Fibroblast of lung (primary cell): ENCODE results near the gene DSG1. TPM values are rescaled to one million over a fixed set of nuclear protein-coding genes. Genes with fewer than 3 reads are reported as not detected.

Experiments
- DNase-seq, 2 donors: peaks; one replicate each; pipeline versions ENCODE4 v3.0.0 to v3.0.0-alpha.2; 2010; ENCODE audit warnings: low read depth in 2 of 2
- H2AFZ ChIP-seq: 2 replicates; pipeline ENCODE4 v1.5.1; 2012; ENCODE audit warnings: low read length, control low read depth, inconsistent platforms
- H3K27ac ChIP-seq: 2 replicates; pipeline ENCODE4 v1.5.1; 2011; ENCODE audit warnings: low read length, control low read depth; ENCODE audit not compliant: insufficient read depth
- H3K27me3 ChIP-seq: 2 replicates; pipeline ENCODE4 v1.5.1; 2011; ENCODE audit warnings: mild to moderate bottlenecking, low read length; ENCODE audit not compliant: control insufficient read depth, insufficient read depth
- H3K36me3 ChIP-seq: 2 replicates; pipeline ENCODE4 v1.5.1; 2011; ENCODE audit warnings: low read length; ENCODE audit not compliant: control insufficient read depth, insufficient read depth
- H3K4me1 ChIP-seq: 2 replicates; pipeline ENCODE4 v1.5.1; 2011; ENCODE audit warnings: low read length; ENCODE audit not compliant: control insufficient read depth, insufficient read depth; ENCODE audit errors: extremely low read depth
- H3K4me2 ChIP-seq: 2 replicates; pipeline ENCODE4 v1.5.1; 2011; ENCODE audit warnings: low read length, control low read depth; ENCODE audit not compliant: insufficient read depth; ENCODE audit errors: extremely low read depth
- H3K4me3 ChIP-seq, 4 experiments: fragments of 200-600 bp in 1 of 4; sonication (generic) in 1 of 4; replicated peaks in 1 of 4; 2 replicates each; pipeline ENCODE4 v1.5.1; 2011 to 2016; ENCODE audit warnings: low read length in 4 of 4, low read depth in 3 of 4, mild to moderate bottlenecking in 3 of 4, control low read depth in 2 of 4, inconsistent platforms in 1 of 4, mixed read lengths in 1 of 4; ENCODE audit not compliant: insufficient read depth in 1 of 4; ENCODE audit errors: control extremely low read depth in 1 of 4
- H3K79me2 ChIP-seq: 2 replicates; pipeline ENCODE4 v1.5.1; 2012; ENCODE audit warnings: mild to moderate bottlenecking, low read length, inconsistent platforms; ENCODE audit not compliant: control insufficient read depth, insufficient read depth
- H3K9ac ChIP-seq: 2 replicates; pipeline ENCODE4 v1.5.1; 2011; ENCODE audit warnings: mild to moderate bottlenecking, low read length, control low read depth; ENCODE audit not compliant: insufficient read depth
- H3K9me3 ChIP-seq: 2 replicates; pipeline ENCODE4 v1.5.1; 2012; ENCODE audit warnings: low read depth, low read length; ENCODE audit not compliant: control insufficient read depth, insufficient read depth
- H4K20me1 ChIP-seq: 2 replicates; pipeline ENCODE4 v1.5.1; 2011; ENCODE audit warnings: low read length; ENCODE audit not compliant: control insufficient read depth, insufficient read depth; ENCODE audit errors: extremely low read depth
- CTCF ChIP-seq, 2 donors: IDR thresholded peaks in 1 of 2; conservative IDR thresholded peaks in 1 of 2; 1 replicate in 1 of 2; 2 replicates in 1 of 2; pipeline ENCODE4 v1.5.1; 2011 to 2012; ENCODE audit warnings: low read length in 2 of 2, control low read depth in 1 of 2, inconsistent platforms in 1 of 2, low read depth in 1 of 2, mild to moderate bottlenecking in 1 of 2
- EZH2 ChIP-seq: IDR thresholded peaks from 2 replicates; pipeline ENCODE4 v1.5.1; 2012; ENCODE audit warnings: low read length, control low read depth, mild to moderate bottlenecking; ENCODE audit errors: missing control alignments
- polyA plus RNA-seq, 2 donors: library from polyadenylated mRNA; depleted of rRNA in 1 of 2; stranded (reverse) in 1 of 2; unstranded in 1 of 2; fragments of >200 nt; gene quantifications; 2 replicates each; pipeline ENCODE4 v1.2.1, GENCODE V29; 2011 to 2012; ENCODE audit warnings: missing spikeins in 1 of 2
- total RNA-seq: library from RNA; depleted of rRNA; stranded (reverse); fragments of >200 nt; gene quantifications from 2 replicates; pipeline ENCODE4 v1.2.1, GENCODE V29; 2014

Gene DSG1
- total and polyA plus RNA-seq, 2 donors (not counting 1 experiment from before 2014, with no cell fraction given): not detected

DNA sequence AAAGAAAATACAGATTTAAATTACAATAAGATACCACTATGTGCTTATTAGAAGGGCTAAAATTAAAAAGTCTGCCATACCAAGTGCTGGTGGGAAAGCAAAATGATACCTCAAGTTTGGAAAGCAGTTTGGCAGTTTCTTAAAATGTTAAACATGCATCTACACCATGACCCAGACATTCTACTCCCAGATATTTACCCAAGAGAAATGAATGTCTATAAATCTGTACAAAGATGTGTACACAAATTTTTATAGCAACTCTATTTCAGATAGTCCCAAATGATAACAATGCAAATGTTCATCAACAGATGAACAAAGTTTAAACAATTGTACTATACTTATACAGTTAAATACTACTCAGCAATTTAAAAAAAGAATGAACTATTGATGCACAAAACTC is 51.5 kb downstream of the DSG1 start:
- no peaks in the 10 kb centered on the region for H3K9me3 ChIP-seq
- DNase-seq: no peak
- H4K20me1 ChIP-seq: no peaks in the 10 kb centered on the region
- H3K4me2 ChIP-seq: no peak overlapping the region
- H3K36me3 ChIP-seq: no peaks in the 10 kb centered on the region
- TF ChIP-seq EZH2 (no peak), CTCF (conservative IDR thresholded peaks at IDR 0.05 in 1 of 2, IDR thresholded peaks at IDR 0.05 in 1 of 2; ENCODE audit: low read depth in 1 of 2, low read length in 2 of 2) (no peak)
- H3K4me3 ChIP-seq: no peak overlapping the region
- H3K27ac ChIP-seq: no peak overlapping the region
- no peak overlapping the region for H2AFZ ChIP-seq
- no peak overlapping the region for H3K9ac ChIP-seq
- no peaks in the 10 kb centered on the region for H3K4me1 ChIP-seq
- no peaks in the 10 kb centered on the region for H3K79me2 ChIP-seq
- no peaks in the 10 kb centered on the region for H3K27me3 ChIP-seq

DNA sequence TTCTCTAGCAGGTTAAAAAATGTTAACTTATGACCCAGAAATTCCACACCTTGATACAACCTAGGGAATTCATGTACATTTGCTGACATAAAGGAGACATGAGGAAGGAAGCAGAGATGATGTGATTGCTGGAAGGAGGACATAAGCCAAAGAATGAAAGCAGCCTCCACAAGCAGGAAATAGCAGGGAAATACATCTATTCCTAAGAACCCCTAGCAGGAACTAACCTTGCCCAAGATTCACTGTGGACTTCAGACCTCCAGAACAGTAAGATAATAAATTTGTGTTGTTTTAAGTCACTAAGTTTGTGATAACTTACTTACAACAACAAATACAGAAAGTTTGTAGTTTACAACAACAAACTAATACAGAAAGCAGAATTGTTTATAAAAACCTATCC is 54.0 kb downstream of the DSG1 start:
- H3K9me3 ChIP-seq: no peaks in the 10 kb centered on the region
- TF ChIP-seq CTCF (conservative IDR thresholded peaks at IDR 0.05 in 1 of 2, IDR thresholded peaks at IDR 0.05 in 1 of 2; ENCODE audit: low read depth in 1 of 2, low read length in 2 of 2) (no peak), EZH2 (no peak)

GRCh38 chr18:31373641-31374040 is 55.7 kb downstream of the DSG1 start:
- no peaks in the 10 kb centered on the region for H3K9me3 ChIP-seq
- no peak overlapping the region for H2AFZ ChIP-seq
- H3K27ac ChIP-seq: no peak overlapping the region
- no peaks in the 10 kb centered on the region for H3K79me2 ChIP-seq
- no peaks in the 10 kb centered on the region for H3K36me3 ChIP-seq
- H3K4me3 ChIP-seq: no peak overlapping the region
- H3K4me2 ChIP-seq: no peak overlapping the region
- TF ChIP-seq CTCF (conservative IDR thresholded peaks at IDR 0.05 in 1 of 2, IDR thresholded peaks at IDR 0.05 in 1 of 2; ENCODE audit: low read depth in 1 of 2, low read length in 2 of 2) (no peak), EZH2 (no peak)
- H3K4me1 ChIP-seq: no peaks in the 10 kb centered on the region
- no peaks in the 10 kb centered on the region for H4K20me1 ChIP-seq
- no peak for DNase-seq
- no peaks in the 10 kb centered on the region for H3K27me3 ChIP-seq
- H3K9ac ChIP-seq: no peak overlapping the region

More for the DNA sequence above, 54.0 kb downstream of the DSG1 start:
- Histone ChIP-seq H3K4me2 (no peak overlapping the region), H3K27ac (no peak overlapping the region), H3K36me3 (no peaks in the 10 kb centered on the region), H3K4me1 (no peaks in the 10 kb centered on the region), H2AFZ (no peak overlapping the region), H3K4me3 (no peak overlapping the region), H3K27me3 (no peaks in the 10 kb centered on the region), H4K20me1 (no peaks in the 10 kb centered on the region), H3K9ac (no peak overlapping the region), H3K79me2 (no peaks in the 10 kb centered on the region)
- no peak for DNase-seq
